Right lung (tissue), 5 donors: Measurements from ENCODE around the gene MRPL27. TPM values are rescaled to one million over a fixed set of nuclear protein-coding genes. Genes with fewer than 3 reads are reported as not detected.

Experiments
- DNase-seq, 2 donors: peaks; one replicate each; pipeline ENCODE4 v3.0.0-alpha.2; 2013
- polyA plus RNA-seq, 5 donors: library from polyadenylated mRNA; unstranded; fragments of 120-200 nt; gene quantifications; one replicate each; pipeline versions ENCODE4 v1.2.1 to v1.2.3, GENCODE V29; 2013; ENCODE audit warnings: inconsistent platforms in 1 of 5, low replicate concordance in 1 of 5; ENCODE audit not compliant: insufficient read length in 5 of 5, insufficient read depth in 1 of 5

The MRPL27 gene
- polyA plus RNA-seq, 5 donors = 48.3 to 67.2 (median 55.7) TPM

GRCh38 chr17:50392621-50393020, 19.6 kb upstream of the MRPL27 start:
- no peak for DNase-seq

DNA sequence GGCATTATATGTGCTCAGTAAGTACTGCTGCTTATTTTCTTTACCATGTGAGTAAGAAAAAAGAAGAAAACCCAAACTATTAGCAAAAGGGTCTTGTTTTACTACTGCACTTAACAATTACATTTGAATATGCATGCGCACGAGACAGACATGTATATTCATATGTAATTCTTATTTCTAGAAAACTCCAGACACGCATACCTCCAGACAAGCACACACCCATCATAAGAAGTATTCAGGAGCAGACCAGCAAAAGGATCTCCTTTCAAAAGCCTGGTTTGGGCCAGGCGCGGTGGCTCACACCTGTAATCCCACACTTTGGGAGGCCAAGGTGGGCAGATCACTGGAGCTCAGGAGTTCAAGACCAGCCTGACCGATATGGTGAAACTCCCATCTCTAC, 16.6 kb upstream of the MRPL27 start:
- no peak for DNase-seq

DNA sequence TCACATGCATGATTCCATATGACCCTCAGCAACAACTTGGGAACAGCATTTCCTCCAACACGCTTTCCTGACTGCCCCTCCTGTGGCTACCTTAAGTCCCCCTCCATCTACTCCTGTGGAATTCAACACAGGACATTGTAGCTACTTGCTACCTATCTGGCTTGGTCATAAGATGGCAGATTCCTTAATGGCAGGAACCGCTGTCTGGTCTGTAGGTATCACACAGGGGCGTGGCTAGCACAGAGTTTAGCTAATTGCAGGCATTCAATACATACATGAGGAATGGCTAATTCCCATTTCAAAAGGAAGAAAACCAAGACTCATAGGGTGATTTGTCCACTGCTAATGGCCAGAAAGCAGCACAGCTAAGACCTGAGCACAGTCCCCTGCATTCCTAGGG, 15.7 kb upstream of the MRPL27 start:
- DNase-seq = no peak

DNA sequence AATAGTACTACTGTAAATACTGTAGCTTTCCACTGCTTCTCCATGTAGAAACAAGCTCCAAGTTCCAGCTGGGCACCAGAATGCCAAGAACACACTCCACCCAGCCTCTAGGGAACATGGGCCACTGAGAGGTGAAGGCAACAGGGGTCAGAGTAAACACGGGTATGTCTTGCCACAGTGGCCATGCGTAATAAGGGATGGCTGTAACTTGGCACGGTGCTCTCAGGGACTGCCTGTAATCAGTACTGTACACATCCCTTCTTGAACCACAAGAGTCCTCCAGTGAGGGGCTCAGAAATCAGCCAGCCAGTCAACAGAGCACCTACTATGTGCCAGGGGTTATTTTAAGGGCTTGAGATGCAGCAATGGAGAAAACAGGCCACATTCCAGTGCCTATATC, 13.5 kb upstream of the MRPL27 start:
- DNase-seq = no peak

DNA sequence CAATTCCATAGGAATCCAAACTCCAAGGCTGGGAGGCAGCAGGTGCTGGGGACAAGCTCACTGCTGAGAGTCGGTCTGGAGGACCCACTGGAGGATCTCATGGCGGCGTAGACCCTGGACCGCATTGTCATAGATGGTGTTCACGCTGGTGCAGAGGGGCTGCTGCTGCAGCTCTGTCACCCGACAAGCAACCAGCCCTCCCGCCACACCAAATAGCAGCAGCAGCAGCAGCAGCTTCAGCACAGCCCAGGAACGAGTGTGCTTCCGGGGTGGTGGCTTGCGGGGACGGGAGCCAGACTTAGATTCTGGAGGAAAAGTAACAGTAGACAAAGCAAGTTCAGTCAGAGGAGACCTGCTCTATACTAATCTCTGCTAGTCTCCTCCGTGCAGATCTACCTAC, 9.9 kb upstream of the MRPL27 start:
- DNase-seq = no peak

DNA sequence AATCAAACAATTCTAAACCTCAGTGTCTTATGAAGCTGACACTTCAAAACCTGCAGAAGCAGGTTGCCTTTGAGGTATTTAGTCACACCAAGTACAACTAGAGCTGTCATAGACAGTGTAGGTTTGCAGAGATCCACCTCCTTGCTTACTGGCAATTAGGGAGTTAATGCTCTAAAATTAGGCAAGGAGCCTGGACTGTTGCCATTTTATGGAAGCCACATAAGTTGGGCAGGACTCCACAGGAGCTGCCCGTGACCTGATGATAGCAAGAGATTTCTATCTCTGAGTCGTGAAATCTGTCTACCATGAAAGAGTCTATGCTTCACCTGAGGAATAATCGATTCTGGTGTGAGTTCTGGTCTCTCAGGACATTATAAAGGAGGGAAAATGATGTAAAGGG, 8.9 kb upstream of the MRPL27 start:
- DNase-seq = no peak

GRCh38 chr17:50381260-50381815, 8.4 kb upstream of the MRPL27 start:
- DNase-seq = no peak

DNA sequence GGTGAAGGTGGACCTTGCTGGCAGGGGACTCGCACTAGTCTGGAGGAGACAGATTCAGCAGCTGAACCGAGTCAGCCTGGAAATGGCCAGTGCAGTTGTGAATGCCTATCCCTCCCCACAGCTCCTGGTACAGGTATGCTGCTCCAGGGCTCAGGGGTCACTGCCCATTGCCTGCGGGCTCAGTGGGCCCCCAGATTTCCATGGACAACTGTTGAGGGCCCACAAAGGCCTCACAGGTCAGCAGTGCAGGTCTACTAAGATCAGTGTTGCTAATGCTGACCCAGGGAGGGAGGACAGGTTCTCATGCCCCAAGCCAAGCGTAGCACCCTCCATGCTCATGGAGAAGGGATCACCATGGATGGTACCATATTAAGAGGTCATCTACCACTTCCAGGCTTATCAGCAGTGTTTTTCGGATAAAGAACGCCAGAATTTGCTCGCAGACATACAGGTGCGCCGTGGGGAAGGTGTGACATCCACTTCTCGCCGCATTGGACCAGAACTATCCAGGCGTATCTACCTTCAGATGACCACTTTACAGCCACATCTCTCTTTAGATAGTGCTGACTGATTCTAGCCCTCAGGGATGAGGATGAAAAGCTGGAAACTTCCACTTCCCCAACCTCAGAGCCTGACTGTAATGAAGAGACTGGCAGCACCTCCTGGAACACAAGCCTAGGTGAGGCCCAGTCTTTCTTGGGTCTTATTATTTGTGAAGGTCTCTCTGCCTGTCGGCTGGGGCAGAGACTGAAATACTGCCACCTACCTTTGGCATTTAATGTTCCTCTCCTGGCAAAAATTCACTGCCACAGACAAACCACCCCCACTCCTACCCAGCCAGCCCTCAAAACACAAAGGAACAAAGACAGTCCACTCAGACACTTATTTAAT, 7.6 kb upstream of the MRPL27 start:
- DNase-seq = no peak

GRCh38 chr17:50379351-50380132, 6.6 kb upstream of the MRPL27 start:
- DNase-seq = no peak

- DNase-seq = no peak
Measured at GRCh38 chr17:50375858-50376538, 3.0 kb upstream of the MRPL27 start.

GRCh38 chr17:50373705-50374104, 721 bp upstream of the MRPL27 start:
- no peak for DNase-seq

DNA sequence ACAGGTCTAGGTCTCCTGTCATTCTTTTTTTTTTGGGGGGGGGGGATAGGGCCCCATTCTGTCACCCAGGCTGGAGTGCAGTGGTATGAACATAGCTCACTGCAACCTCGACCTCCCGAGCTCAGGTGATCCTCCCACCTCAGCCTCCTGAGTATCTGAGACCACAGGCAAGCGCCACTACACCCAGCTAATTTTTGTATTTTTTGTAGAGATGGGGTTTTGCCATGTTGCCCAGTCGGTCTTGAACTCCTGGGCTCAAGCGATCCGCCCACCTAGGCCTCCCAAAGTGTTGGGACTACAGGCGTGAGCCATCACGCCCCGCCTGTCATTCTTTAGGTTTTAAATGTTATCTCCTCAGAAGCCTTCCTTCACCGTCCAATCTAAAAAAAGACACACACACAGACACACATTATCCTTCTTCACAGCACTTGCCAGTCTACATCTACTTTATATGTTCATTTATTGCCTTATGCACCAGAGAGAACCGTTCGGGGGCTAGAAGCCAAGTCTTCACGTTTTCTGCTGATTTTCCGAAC, 694 bp downstream of the MRPL27 start:
- no peak for DNase-seq

DNA sequence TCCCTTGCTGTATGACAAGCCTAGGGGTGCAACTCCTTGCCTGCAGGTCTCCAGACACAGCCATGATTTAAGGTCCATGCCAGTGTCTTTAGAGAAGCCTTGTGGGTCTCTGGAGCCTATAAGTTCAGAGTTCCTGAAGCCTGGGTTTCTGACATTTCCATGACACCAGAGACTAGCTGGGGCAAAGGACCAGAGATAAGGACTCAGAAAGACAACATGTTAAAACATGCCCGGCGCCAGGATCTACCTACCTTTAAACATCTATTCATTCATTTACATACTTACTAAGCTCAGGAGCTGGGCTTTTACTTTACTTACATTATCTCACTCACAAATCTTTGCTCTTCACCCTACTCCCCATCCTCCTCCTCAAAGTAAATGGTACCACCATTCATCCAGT, 1.5 kb downstream of the MRPL27 start:
- DNase-seq = no peak

- DNase-seq = no peak
Measured at GRCh38 chr17:50370052-50370451, 2.9 kb downstream of the MRPL27 start.

DNA sequence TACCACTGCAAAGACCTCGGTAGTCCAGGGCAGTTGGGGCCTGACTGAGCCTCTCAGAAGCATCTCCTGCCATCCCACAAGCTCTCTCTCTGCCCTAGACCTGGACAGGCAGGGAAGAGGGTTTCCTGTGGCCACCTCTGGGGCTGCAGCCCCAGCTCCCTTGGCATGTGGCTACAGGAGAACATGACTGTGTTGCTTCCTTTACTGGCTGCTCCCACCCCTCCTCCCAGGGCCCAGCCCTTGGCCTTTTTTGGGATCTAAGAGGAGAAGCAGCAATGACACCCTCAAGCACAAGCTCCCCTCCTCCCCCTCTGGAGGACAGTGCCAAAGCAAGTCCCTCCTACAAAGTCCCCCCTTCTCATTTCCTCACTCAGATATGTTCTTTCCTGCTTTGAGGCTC, 5.6 kb downstream of the MRPL27 start:
- DNase-seq = no peak

GRCh38 chr17:50365649-50366393, 7.2 kb downstream of the MRPL27 start:
- no peak for DNase-seq

- no peak for DNase-seq
Measured at GRCh38 chr17:50365165-50365564, 7.8 kb downstream of the MRPL27 start.

GRCh38 chr17:50364715-50365114, 8.3 kb downstream of the MRPL27 start:
- DNase-seq = no peak

GRCh38 chr17:50364061-50364458, 8.9 kb downstream of the MRPL27 start:
- DNase-seq = no peak

- DNase-seq = no peak
Measured at GRCh38 chr17:50363217-50364060, 9.5 kb downstream of the MRPL27 start.
